ENCODE results near the gene NCK2. TPM values are rescaled to one million over a fixed set of nuclear protein-coding genes. Genes with fewer than 3 reads are reported as not detected.

The NCK2 gene
- total RNA-seq, 1 experiment from 2014 or later = 49.2 TPM

DNA sequence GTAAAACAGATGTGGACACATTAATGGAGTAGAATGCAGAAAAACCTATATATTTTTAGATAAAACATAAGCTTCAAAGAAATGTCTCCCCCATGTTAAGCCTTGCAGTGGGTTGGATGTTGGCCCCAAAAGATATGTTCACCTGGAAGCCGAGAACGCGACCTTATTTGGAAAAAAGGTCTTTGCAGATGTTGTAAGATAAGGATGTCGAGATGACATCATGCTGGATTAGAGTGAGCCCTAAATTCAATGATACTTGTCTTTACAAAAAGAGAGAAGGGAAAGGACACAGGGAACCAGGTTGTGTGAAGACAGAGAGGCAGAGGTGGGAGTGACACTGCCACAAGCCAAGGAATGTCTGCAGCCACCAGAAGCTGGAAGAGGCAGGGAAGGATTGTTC, 3.1 kb upstream of the NCK2 start:
- no peak overlapping the region for H4K5ac ChIP-seq (ENCODE audit: insufficient read length, low read depth, low read length)
- no peaks in the 10 kb centered on the region for H3K27me3 ChIP-seq (ENCODE audit: insufficient read depth, low read length)
- no peak overlapping the region for H2BK5ac ChIP-seq (ENCODE audit: insufficient read length, low read length)
- no peak overlapping the region for H3K27ac Mint-ChIP-seq
- H3K56ac ChIP-seq (ENCODE audit: insufficient read length, low read depth, low read length) = no peak overlapping the region
- no peak overlapping the region for H2BK120ac ChIP-seq (ENCODE audit: low read depth, low read length, poor library complexity, severe bottlenecking)
- H4K20me1 ChIP-seq (ENCODE audit: control insufficient read depth, insufficient read depth, insufficient read length) = no peaks in the 10 kb centered on the region
- H2AK5ac ChIP-seq (ENCODE audit: insufficient read length, low read length) = no peak overlapping the region
- no peak overlapping the region for H3T11ph ChIP-seq (ENCODE audit: low read length)
- H3K9me3 Mint-ChIP-seq = no peaks in the 10 kb centered on the region; a peak in 1 of 5 replicates
- H2BK20ac ChIP-seq (ENCODE audit: low read depth, low read length, poor library complexity, severe bottlenecking) = no peak overlapping the region
- no peak overlapping the region for H3K9ac ChIP-seq (ENCODE audit: extremely low read depth, insufficient read length, low read length)
- H3K23ac ChIP-seq (ENCODE audit: insufficient read length, low read depth, low read length) = no peak overlapping the region
- TF ChIP-seq, protein P1, sequence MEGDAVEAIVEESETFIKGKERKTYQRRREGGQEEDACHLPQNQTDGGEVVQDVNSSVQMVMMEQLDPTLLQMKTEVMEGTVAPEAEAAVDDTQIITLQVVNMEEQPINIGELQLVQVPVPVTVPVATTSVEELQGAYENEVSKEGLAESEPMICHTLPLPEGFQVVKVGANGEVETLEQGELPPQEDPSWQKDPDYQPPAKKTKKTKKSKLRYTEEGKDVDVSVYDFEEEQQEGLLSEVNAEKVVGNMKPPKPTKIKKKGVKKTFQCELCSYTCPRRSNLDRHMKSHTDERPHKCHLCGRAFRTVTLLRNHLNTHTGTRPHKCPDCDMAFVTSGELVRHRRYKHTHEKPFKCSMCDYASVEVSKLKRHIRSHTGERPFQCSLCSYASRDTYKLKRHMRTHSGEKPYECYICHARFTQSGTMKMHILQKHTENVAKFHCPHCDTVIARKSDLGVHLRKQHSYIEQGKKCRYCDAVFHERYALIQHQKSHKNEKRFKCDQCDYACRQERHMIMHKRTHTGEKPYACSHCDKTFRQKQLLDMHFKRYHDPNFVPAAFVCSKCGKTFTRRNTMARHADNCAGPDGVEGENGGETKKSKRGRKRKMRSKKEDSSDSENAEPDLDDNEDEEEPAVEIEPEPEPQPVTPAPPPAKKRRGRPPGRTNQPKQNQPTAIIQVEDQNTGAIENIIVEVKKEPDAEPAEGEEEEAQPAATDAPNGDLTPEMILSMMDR (conservative IDR thresholded peaks at IDR 0.05) = no peak
- H3K4ac ChIP-seq (ENCODE audit: low read depth, low read length) = no peak overlapping the region
- peaks cover 26% of the 10 kb centered on the region in 2 experiments for H3K4me1 Mint-ChIP-seq
- peaks cover 2% of the 10 kb centered on the region for H3K79me1 ChIP-seq (ENCODE audit: insufficient read depth, low read depth, low read length, poor library complexity, severe bottlenecking)
- no peak for DNase-seq
- no peaks in the 10 kb centered on the region for H3K9me3 ChIP-seq (ENCODE audit: control insufficient read depth, low read depth, low read length)
- no peak overlapping the region for H3K18ac ChIP-seq (ENCODE audit: insufficient read length, low read depth, low read length)
- H3K4me3 Mint-ChIP-seq = no peak overlapping the region
- peaks cover 4% of the 10 kb centered on the region; the same call in 1 of the 2 replicates for H3K79me2 ChIP-seq (ENCODE audit: insufficient read depth, low read length)
- H3K27me3 Mint-ChIP-seq (ENCODE audit: low read depth) = peaks cover 26% of the 10 kb centered on the region
- no peak overlapping the region for H4K91ac ChIP-seq (ENCODE audit: insufficient read length, low read depth, low read length)
- no peak overlapping the region for H2BK12ac ChIP-seq (ENCODE audit: insufficient read length, low read depth, low read length)
- no peak overlapping the region for H4K8ac ChIP-seq (replicated peaks; ENCODE audit: insufficient read length, low read depth, low read length)
- no CpG with 5 or more reads among the region's 4 CpGs for WGBS (ENCODE audit: extremely low coverage, insufficient read length, low lambda C conversion rate)
- no peak overlapping the region for H3K27ac ChIP-seq (ENCODE audit: insufficient read length, low read depth, low read length)
- peaks cover 8% of the 10 kb centered on the region for H3K23me2 ChIP-seq (ENCODE audit: insufficient read length, low read depth, low read length, poor library complexity, severe bottlenecking)
- no peak overlapping the region for H3K14ac ChIP-seq (ENCODE audit: insufficient read depth, low read length)
- no peak overlapping the region for H2BK15ac ChIP-seq (ENCODE audit: low read depth, low read length)
- H2AFZ ChIP-seq (ENCODE audit: low read length) = no peak overlapping the region
- H3K36me3 Mint-ChIP-seq (ENCODE audit: insufficient read depth in 1 of 3, low read depth in 3 of 3) = peaks cover 0 to 4% (median 0%) of the 10 kb centered on the region in 3 experiments; a peak in 2 of 7 replicates
- peaks cover 6% of the 10 kb centered on the region; the same call in 1 of the 2 replicates for H3K4me1 ChIP-seq (ENCODE audit: insufficient read depth, low read length)
- no peak overlapping the region for H3K4me2 ChIP-seq (ENCODE audit: insufficient read depth, insufficient read length, low read length)
